CD1c-positive myeloid dendritic cell (primary cell): Measurements from ENCODE around the gene ENOX1.
A peak's percentile ranks its signal among the peaks of the same experiment; 100 is the strongest.

ENCODE experiments used
- DNase-seq: peaks from one replicate; pipeline ENCODE4 v3.0.0-alpha.2; 2016; ENCODE audit errors: extremely low spot score

The ENOX1 gene

GRCh38 chr13:43388282-43389034, 398.3 kb downstream of the ENOX1 start:
- no peak for DNase-seq

- no peak for DNase-seq
These were observed 398.9 kb downstream of the ENOX1 start for GRCh38 chr13:43387880-43388279.

- no peak for DNase-seq
These were observed 403.1 kb downstream of the ENOX1 start for GRCh38 chr13:43383498-43384165.

- no peak for DNase-seq
These were observed 407.0 kb downstream of the ENOX1 start for GRCh38 chr13:43379738-43380137.

GRCh38 chr13:43377973-43378372, 408.8 kb downstream of the ENOX1 start:
- peak; percentile 49 for DNase-seq

- DNase-seq, result no peak
These were observed 409.6 kb downstream of the ENOX1 start for GRCh38 chr13:43377149-43377548.

GRCh38 chr13:43376596-43376995, 410.2 kb downstream of the ENOX1 start:
- DNase-seq, result no peak

GRCh38 chr13:43375797-43376465, 410.8 kb downstream of the ENOX1 start:
- peak; percentile 37 for DNase-seq

GRCh38 chr13:43374621-43375020, 412.2 kb downstream of the ENOX1 start:
- peak; percentile 81 for DNase-seq

GRCh38 chr13:43373400-43373799, 413.4 kb downstream of the ENOX1 start:
- DNase-seq, result no peak

- no peak for DNase-seq
These were observed 415.9 kb downstream of the ENOX1 start for GRCh38 chr13:43370842-43371241.

GRCh38 chr13:43369319-43369718, 417.5 kb downstream of the ENOX1 start:
- DNase-seq, result no peak

- no peak for DNase-seq
These were observed 418.8 kb downstream of the ENOX1 start for GRCh38 chr13:43368003-43368402.

- DNase-seq, result no peak
These were observed 421.8 kb downstream of the ENOX1 start for GRCh38 chr13:43365039-43365344.

- no peak for DNase-seq
These were observed 422.3 kb downstream of the ENOX1 start for GRCh38 chr13:43364210-43365038.

- no peak for DNase-seq
These were observed 423.4 kb downstream of the ENOX1 start for GRCh38 chr13:43363156-43363953.

- no peak for DNase-seq
These were observed 424.2 kb downstream of the ENOX1 start for GRCh38 chr13:43362556-43362955.

GRCh38 chr13:43360892-43361610, 425.7 kb downstream of the ENOX1 start:
- no peak for DNase-seq

GRCh38 chr13:43360171-43360570, 426.6 kb downstream of the ENOX1 start:
- DNase-seq, result peak; percentile 7

- DNase-seq, result no peak
These were observed 427.2 kb downstream of the ENOX1 start for GRCh38 chr13:43359536-43359935.

- no peak for DNase-seq
These were observed 429.2 kb downstream of the ENOX1 start for GRCh38 chr13:43357564-43357963.
